Body of pancreas (tissue), 4 donors: ENCODE measurements around the gene KCND2. TPM values are rescaled to one million over a fixed set of nuclear protein-coding genes. Genes with fewer than 3 reads are reported as not detected.
"Not testable (repeated sequence)": the region's sequence is repeated elsewhere in the genome, so short reads cannot be mapped to it uniquely, and the experiment has no call there.

ENCODE experiments used
- ATAC-seq: fragments of 150-250 bp; one replicate; pipeline ENCODE4 v1.9.1; 2016
- DNase-seq, 4 donors: peaks; one replicate each; pipeline ENCODE4 v3.0.0-alpha.2; 2019
- H3K27ac ChIP-seq, 4 donors: fragments of 200-600 bp; sonication (generic); 1 replicate in 3 of 4; 2 replicates in 1 of 4; pipeline versions ENCODE4 v1.5.1 to v1.6.1; 2016 to 2019; ENCODE audit warnings: mild to moderate bottlenecking in 1 of 4, mixed read lengths in 1 of 4, moderate library complexity in 1 of 4
- H3K27me3 ChIP-seq, 2 donors: fragments of 200-600 bp; sonication (generic); one replicate each; pipeline ENCODE4 v1.6.0; 2016; ENCODE audit warnings: mild to moderate bottlenecking in 1 of 2
- H3K36me3 ChIP-seq, 2 donors: fragments of 200-600 bp; sonication (generic); replicated peaks in 1 of 2; 2 replicates each; pipeline ENCODE4 v1.5.1; 2016; ENCODE audit warnings: low read depth in 2 of 2; ENCODE audit not compliant: insufficient read depth in 1 of 2
- H3K4me1 ChIP-seq: fragments of 200-600 bp; sonication (generic); one replicate; pipeline ENCODE4 v1.6.0; 2016
- H3K4me3 ChIP-seq, 2 donors: fragments of 200-600 bp; sonication (generic); 1 replicate in 1 of 2; 2 replicates in 1 of 2; pipeline ENCODE4 v1.5.1; 2016 to 2019
- H3K9me3 ChIP-seq, 3 donors: fragments of 200-600 bp; sonication (generic); 1 replicate in 2 of 3; 2 replicates in 1 of 3; pipeline ENCODE4 v1.5.1; 2016
- CTCF ChIP-seq, 7 experiments: fragments of 450-650 bp in 4 of 7; fragments of 200-600 bp in 3 of 7; sonication (generic) in 3 of 7; IDR thresholded peaks; one replicate each; pipeline ENCODE4 v1.5.1; 2016 to 2019; ENCODE audit warnings: antibody characterized with exemption in 7 of 7
- POLR2A ChIP-seq, 3 donors: fragments of 450-650 bp; IDR thresholded peaks; one replicate each; pipeline ENCODE4 v1.6.1; 2016; ENCODE audit warnings: antibody characterized with exemption in 3 of 3, mild to moderate bottlenecking in 2 of 3
- WGBS, 2 donors: methylation state at CpG; one replicate each; pipeline ENCODE4 v1.1.5; 2017; 5-methylcytosine and 5-hydroxymethylcytosine counted together
- intact Hi-C: fragments of 100-400 bp; cut with DNase I; formaldehyde crosslinking; loops from one replicate; pipeline ENCODE4 v1.15.1; 2023
- total RNA-seq, 2 donors: library from RNA; depleted of rRNA; stranded (reverse); fragments of >200 nt; gene quantifications; one replicate each; pipeline ENCODE4 v1.1.0, GENCODE V29; 2016

Gene KCND2
- total RNA-seq, 2 donors from 2014 or later = 0.52 to 0.66 TPM

- ATAC-seq = no peak
- Histone ChIP-seq H3K4me3 (no peak overlapping the region), H3K27me3 (no peaks in the 10 kb centered on the region), H3K27ac (no peak overlapping the region), H3K9me3 (no peaks in the 10 kb centered on the region), H3K4me1 (no peaks in the 10 kb centered on the region), H3K36me3 (no peaks in the 10 kb centered on the region)
- 76 to 84% methylated on average over 6 of the region's 6 CpGs for WGBS, 2 donors
- intact Hi-C loops = no loop called here
- DNase-seq = no peak
- TF ChIP-seq POLR2A (IDR thresholded peaks at IDR 0.05) (no peak), CTCF (IDR thresholded peaks at IDR 0.05) (no peak)
Observed at GRCh38 chr7:120780938-120781337, 508.0 kb downstream of the KCND2 start.

- H3K4me3 ChIP-seq, H3K36me3 ChIP-seq, DNase-seq, H3K27ac ChIP-seq, intact Hi-C loops, H3K9me3 ChIP-seq, H3K27me3 ChIP-seq, H3K4me1 ChIP-seq, ATAC-seq: not testable (repeated sequence)
- 83 to 89% methylated on average over 10 of the region's 10 CpGs for WGBS, 2 donors
Observed at GRCh38 chr7:120781924-120782323, 508.9 kb downstream of the KCND2 start.

- ATAC-seq = no peak
- intact Hi-C loops = no loop called here
Observed at GRCh38 chr7:120783273-120783672, 510.3 kb downstream of the KCND2 start.

GRCh38 chr7:120783721-120784120 is 510.7 kb downstream of the KCND2 start:
- H3K36me3 ChIP-seq = no peaks in the 10 kb centered on the region
- ATAC-seq (no peak), DNase-seq (no peak)
- WGBS, 2 donors = 72 to 76% methylated on average over 5 of the region's 5 CpGs
- no peaks in the 10 kb centered on the region for H3K4me1 ChIP-seq
- no peak overlapping the region for H3K4me3 ChIP-seq
- no peak for TF ChIP-seq POLR2A (IDR thresholded peaks at IDR 0.05)
- no peak for TF ChIP-seq CTCF (IDR thresholded peaks at IDR 0.05)
- H3K27me3 ChIP-seq = no peaks in the 10 kb centered on the region
- intact Hi-C loops = no loop called here
- H3K9me3 ChIP-seq = peaks cover 0 to 5% (median 0%) of the 10 kb centered on the region in 3 donors
- H3K27ac ChIP-seq = no peak overlapping the region

More at GRCh38 chr7:120783273-120783672, 510.3 kb downstream of the KCND2 start:
- TF ChIP-seq POLR2A (IDR thresholded peaks at IDR 0.05) (no peak), CTCF (IDR thresholded peaks at IDR 0.05) (no peak)
- Histone ChIP-seq H3K27ac (no peak overlapping the region), H3K9me3 (peaks cover 0 to 5% (median 0%) of the 10 kb centered on the region in 3 donors), H3K27me3 (no peaks in the 10 kb centered on the region), H3K4me1 (no peaks in the 10 kb centered on the region), H3K4me3 (no peak overlapping the region), H3K36me3 (no peaks in the 10 kb centered on the region)
- WGBS, 2 donors = 74% methylated on average over 6 of the region's 6 CpGs
- DNase-seq = no peak

GRCh38 chr7:120785095-120785494 is 512.1 kb downstream of the KCND2 start:
- no peaks in the 10 kb centered on the region for H3K36me3 ChIP-seq
- H3K27ac ChIP-seq = no peak overlapping the region
- TF ChIP-seq CTCF (IDR thresholded peaks at IDR 0.05) (no peak), POLR2A (IDR thresholded peaks at IDR 0.05) (no peak)
- ATAC-seq (no peak), DNase-seq (no peak)
- intact Hi-C loops = no loop called here
- no peaks in the 10 kb centered on the region for H3K4me1 ChIP-seq
- no peak overlapping the region for H3K4me3 ChIP-seq
- WGBS, 2 donors = 38 to 41% methylated on average over 1 of the region's 1 CpG
- H3K9me3 ChIP-seq = peaks cover 0 to 5% (median 0%) of the 10 kb centered on the region in 3 donors
- H3K27me3 ChIP-seq = no peaks in the 10 kb centered on the region
